Measurements from ENCODE around the gene REPS2.

The REPS2 gene

DNA sequence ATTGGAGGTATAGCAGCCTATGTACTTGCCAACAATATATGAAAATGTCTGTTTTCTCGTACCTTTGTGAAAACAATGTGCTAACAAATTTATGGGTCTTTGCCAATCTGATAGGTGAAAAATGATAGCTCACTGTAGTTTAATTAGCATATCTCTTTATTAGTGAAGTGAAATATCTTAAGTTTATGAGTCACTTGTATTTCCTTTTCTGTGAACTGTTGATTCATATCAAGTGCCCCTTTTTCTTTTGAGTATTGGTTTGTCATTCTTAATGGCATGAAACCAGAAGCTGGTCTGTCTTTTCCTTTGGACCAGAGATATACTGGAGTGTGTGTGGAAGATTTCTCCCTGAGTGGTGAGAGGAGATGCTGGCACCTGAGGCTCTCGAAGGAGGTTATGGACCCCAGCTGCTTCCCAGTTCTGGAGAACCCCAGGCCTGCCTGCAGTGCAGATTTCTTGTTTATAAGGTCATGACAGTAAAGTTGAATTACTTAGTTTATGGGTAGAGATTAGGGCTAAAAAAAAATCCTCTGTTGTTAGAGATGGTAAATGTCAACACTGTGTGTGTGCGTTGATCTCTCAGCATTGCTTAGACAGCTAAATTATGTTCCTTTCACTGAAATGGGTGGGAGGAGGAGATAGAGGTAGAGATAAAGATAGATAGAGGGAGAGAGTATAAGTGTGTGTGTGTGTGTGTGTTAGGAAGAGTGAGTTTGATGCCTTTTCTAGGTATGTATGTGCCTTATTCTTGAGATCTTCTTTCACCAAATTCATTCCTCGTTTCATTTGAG, 89.9 kb downstream of the REPS2 start:
- DNase-seq (ENCODE audit: low spot score): no peak

DNA sequence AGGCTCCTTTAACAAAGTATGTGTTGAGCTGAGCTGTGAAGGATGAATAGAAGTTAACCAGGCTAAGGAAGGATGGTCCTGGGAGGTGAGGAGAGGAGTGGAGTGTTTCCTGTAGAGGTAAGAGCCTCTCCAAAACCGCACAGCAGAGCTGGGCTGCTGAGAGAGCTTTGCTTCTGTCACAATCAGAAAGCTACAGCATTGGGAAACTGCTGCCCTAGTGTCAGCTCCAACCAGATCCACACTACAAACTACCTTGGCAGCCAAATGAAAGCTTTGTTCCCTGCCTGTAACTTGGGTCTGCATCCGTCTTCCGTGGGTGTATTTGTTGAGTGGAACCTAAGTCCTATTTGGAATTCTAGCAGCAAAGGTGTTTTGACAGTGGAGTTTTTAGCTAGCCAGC, 91.8 kb downstream of the REPS2 start:
- DNase-seq (ENCODE audit: low spot score): no peak

DNA sequence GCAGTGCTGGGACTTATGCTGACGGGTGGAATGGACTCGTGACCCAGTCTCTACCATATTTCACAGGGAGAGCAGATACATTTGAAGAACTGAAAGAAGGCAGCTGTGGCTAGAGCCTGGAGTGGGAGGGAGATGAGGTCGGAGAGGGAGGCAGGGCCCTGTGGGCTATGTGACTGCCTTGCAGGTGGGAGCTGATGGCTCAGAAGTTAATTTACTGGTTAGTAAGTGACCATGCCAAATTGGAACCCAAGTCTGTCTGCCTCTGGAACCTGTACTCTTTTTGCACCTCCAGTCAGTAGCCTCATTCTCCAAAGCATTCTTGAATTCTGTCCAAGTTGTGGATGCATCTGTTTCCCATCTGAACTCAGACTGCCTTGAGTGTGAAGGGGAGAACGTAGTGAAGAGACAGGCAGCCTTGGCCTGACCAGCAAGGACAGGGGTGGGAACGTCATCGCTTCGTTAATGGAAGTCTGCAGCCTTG, 92.3 kb downstream of the REPS2 start:
- no peak for DNase-seq (ENCODE audit: low spot score)

DNA sequence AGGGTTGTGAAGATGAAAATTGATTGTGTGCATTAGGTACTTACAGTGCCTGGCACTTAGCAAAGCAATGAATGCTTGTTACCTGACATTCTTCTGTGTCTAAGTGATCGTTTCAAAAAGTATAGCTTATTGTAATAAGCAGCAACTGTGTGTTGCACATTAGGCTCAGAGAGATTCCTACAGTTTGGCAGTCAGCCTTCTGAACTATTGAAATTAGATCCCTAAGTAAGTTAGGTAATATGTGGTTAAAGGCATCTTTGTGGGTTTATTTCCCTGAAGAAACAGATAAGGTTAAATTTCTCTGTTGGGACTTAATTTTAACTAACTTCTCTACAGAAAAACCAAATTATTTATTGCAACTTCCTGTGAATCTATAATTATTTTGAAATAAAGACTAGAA, 93.4 kb downstream of the REPS2 start:
- DNase-seq (ENCODE audit: low spot score): no peak

DNA sequence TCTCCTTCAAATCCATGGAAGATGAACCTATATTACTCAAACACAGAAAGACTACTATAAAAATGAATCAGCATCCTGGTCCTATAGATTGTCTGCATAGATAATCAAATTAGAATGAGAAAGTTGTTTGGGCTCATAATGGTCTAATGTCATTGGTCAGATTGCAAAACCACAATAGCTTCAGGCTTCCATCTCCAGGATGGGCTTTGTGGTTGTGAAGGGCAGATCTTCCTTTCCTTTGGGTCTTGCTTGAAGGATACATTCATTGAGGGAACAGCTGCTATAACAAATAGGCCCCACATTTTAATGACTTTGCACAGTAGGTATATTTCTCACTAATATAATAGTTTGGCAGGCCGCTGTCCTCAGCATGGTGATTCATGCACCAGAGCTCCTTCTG, 94.3 kb downstream of the REPS2 start:
- no peak for DNase-seq (ENCODE audit: low spot score)

DNA sequence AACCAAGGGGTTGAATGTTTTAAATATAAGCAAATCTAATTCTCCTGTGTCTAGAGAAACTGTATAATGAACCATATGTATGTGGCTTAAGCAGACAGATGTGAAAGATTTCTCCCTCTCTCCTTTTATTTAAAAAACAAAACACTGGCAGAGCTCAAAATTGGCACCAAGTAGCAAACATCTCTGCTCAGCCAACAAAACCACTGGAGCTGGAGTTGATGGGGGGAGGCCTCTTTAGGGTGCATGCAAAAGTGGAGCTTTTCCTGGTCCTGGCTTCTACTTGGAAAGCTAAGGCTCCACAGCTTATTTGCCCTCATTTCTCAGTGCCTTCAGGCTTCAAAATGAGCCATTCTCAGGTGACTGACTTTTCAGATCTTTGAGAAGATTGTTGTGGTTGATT, 95.6 kb downstream of the REPS2 start:
- DNase-seq (ENCODE audit: low spot score): no peak

DNA sequence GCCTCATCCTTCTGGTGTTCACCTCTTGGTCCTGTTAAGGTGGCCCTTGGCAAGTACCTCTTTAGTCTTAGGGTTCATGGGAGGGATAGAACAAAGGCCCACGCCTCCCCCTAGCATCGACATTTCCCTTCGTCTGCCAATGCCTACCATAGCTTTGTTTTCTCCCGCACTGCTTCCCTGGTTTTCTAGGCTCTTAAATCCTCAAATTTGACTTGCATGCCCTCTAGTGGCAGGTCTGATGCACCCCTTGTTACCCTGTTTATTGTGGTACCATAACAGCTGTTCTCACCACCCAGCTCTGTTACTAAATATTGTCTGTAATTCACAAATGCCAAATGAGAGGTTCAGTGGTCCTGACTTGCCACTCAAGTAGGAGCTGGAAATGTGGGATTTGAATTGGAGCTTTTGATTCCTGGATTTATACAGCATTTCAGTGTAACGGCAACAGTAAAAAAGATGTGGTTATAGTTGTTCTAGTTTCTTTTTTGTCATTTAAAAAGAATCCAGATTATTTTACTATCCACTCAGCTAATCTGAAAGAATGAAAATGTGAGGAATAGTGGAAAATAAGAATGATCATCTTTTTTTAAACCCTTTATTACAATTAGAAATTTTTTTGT, 100.1 kb downstream of the REPS2 start:
- DNase-seq (ENCODE audit: low spot score): peak; percentile 66

DNA sequence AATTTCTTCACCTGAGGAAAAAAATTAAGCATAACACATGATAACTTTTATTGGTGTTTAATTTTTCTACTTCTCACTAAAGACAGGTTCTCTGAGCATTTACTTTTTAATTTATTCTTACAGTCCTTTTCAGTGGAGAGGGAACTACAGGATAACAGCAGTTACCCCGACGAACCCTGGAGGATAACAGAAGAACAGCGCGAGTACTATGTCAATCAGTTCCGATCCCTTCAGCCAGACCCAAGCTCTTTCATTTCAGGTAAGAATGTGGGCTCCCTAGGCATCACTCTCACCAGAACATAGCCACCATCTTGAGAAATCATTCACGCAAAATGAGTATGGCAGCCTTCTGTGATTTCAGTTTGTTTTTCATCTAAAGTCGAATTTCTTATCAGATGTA, 100.8 kb downstream of the REPS2 start:
- no peak for DNase-seq (ENCODE audit: low spot score)

DNA sequence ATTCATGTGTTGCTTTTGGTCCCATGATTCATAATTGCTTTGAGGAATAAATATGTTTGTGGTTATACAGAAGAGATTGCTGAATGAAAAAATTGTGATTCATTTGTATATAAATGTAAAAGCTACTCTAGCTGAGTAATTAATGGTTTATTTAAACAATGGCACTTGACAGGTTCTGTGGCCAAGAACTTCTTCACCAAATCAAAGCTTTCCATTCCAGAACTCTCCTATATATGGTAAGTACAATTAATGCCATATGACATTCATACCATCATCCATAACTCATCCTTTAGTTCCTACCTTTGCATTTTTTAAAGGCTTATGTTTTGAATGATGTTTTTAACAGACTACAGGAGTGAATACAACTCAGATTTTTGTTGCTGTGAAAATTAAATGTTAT, 105.8 kb downstream of the REPS2 start:
- no peak for DNase-seq (ENCODE audit: low spot score)

DNA sequence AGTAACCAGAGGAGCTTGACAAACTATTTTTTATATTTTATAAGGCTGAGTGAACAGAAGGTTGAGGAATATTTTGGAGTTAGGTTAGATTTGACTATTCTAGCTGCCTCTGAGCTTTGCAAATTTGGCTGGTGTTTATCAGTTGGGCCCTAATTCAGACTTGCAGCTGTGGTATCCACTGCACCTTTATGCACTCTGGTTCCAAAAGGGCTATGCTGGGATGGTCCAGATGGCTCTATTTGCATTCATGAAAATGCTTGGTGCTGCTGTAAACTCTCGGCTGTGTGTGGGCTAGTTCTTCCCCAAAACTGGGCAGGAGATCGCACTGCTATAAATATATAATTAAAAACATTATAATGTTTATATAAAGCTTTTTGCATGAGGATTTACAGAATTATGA, 106.3 kb downstream of the REPS2 start:
- no peak for DNase-seq (ENCODE audit: low spot score)

DNA sequence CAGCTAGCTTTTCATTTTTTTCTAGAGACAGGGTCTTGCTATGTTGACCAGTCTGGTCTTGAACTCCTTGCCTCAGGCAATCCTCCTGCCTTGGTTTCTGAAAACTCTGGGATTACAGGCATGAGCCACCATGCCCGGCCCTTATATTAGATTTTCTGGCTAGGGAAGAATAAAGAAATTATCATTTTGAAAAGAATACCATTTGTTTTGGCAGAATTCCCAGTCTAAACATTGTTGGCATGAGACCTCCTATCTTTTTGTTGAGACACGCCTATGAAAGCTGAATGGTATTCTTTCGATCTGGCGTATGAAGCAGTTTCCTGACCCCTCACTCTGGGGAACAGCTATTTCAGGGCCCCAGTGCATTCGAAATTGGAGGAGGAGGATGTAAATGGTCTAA, 107.0 kb downstream of the REPS2 start:
- no peak for DNase-seq (ENCODE audit: low spot score)

DNA sequence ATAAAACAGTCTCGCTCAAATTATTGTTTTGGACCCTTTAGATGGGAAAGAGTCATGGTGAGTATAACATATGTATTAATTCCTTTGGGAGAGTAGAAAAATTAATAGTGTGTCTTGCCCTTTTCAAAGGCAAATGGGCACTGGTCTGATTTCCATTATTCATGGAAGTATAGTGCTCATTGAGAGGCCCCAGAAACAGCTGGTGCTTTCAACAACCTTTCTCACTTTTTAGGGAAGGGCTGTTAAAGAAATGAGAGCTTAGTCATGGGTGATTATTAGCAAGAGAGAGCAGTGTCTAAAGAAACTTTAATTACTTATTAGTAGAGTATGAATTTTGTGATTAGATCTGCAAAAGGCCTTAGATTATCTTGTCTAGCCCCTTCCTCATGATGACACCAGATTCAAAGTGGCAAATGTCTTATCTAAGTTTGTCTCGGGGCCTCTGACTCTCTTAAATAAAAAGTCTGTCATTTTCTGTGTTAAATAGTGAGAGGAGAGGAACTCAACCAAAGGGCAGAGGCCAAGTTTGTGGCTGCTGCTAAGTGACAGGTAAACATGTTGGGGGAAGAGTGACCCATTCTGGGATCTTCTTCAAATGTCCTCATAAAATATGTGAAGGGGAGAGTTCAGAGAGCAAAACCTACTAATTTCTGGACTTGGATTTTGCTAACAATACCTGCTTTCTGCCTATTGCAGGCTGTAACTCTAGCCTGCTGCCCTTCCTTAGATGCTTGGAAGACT, 110.6 kb downstream of the REPS2 start:
- DNase-seq (ENCODE audit: low spot score): no peak

DNA sequence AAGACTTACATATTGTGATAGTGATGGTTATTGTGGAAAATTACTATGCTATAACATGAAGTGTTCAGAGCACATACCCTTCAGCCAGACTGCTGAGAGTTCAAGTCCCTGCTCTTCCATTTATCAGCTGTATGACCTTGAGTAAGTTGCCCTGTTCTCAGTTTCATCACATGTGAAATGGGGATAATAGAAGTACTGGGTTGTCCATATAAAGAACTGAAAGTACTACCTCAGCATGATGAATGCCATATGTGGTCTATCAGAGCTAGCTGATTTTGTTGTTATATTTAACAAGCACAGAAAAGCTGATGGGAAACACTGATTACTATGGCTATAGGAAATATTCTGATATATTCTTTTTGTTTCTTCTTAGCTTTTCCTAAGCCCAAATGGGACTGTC, 115.6 kb downstream of the REPS2 start:
- DNase-seq (ENCODE audit: low spot score): no peak

DNA sequence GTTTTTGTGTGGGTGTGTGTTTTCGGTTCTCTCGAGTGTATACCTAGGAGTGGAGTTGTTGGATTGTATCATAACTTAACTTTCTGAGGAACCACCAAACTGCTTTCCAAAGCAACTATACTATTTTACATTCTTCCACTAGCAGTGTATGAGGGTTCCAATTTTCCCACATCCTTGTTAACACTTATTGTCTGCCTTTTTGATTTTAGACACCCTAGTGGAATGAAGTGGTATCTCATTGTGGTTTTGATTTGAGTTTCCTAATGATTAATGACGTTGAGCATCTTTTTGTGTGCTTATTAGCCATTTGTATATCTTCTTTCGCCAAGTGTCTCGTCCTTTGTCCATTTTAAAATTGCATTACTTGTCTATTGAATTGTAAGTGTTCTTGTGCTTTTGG, 118.6 kb downstream of the REPS2 start:
- no peak for DNase-seq (ENCODE audit: low spot score)

DNA sequence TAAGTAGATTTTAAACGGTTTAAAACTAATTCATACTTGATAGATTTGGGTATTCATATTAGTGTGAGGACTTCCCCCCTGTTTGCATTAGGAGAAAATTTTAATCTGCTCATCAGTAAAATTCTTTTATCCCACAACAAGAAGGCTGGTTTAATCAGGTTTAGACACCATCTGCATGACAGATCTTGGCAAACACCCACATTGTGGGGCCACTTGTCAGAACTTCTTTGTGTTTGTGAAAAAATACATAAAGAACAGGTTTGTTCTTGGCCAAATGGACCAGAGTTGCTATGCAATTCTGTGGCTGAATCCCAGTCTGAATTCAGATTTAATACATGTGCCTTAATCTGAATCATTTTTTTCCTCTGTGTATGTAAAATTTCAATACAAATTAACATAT, 121.1 kb downstream of the REPS2 start:
- DNase-seq (ENCODE audit: low spot score): no peak

DNA sequence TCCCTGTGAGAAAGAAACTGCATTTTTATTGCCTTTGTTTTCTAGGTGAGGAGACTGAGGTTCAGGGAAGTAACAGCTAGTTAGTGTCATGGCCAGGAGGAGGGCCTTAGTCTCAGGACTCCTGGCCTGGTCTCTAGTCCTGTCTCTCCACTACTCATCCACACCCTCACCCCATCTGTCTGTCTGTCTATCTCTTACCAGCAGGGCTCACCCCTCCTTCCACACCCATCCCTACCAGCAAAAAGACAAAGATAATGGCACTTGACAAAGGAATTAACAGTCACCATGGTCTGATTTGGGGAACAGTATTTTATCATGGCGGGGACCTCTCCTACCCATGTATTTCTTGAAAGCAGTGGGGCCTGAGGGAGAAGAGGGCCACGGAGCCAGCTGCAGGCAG, 125.8 kb downstream of the REPS2 start:
- DNase-seq (ENCODE audit: low spot score): no peak

DNA sequence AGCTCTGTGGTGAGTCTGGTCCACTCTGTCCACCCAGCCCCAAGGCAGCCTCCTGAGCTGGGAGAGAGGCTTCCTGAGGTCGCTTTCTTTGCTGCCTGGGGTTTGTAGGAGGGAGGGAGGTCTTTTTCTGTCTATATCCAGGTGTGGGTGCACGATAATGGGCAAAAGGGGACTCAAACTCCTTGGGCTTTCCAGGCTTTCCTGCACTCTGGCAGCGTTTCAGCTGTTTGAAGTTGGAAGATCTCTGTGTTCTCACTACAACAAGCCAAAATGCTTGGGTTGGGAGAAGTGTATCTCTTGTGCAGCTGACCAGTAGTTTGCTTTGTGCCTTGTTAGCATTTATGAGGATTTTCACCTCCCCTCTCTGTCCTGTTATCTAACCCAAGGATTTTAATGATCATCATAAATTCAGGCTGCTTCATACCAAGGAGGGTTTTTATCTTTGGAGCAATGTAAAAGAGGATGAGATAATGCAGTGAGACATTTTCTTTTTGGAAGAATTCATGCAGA, 126.3 kb downstream of the REPS2 start:
- no peak for DNase-seq (ENCODE audit: low spot score)

DNA sequence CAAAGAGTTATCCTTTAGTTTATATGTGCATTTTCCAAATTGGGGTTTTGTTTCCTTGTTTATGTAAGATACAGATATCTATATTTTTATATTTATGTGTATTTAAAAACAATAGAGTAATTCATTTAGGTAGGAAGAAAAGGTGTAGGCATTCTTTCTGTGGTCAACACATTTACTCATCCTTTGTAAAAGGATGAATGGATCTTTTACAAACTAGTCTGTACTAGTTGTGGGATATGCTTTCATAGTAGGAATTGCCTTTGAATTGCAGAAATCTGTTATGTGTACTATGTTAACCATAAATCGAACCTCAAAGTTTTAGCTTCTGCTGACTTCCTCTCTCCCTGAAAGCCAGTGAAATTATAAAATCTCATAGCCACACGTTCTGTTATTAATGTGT, 128.5 kb downstream of the REPS2 start:
- no peak for DNase-seq (ENCODE audit: low spot score)

DNA sequence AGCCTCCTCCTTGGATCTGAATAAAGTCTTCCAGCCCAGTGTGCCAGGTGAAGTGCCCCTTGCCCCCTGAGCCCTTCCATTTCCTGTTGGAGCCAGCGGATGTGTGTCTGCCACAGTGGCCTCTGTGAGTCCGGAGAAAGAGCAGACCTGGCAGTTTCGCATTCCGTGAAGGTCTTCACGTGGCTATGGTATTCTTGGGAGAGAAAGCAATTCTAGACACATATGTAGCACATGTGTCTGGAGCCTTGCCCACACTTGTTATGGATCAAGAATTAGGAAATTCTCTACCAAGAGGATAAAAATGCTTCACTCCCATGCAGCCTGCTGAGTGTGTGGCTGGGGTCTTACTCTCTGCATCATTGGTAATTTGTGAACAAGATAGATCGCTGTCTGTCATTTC, 130.9 kb downstream of the REPS2 start:
- DNase-seq (ENCODE audit: low spot score): no peak

DNA sequence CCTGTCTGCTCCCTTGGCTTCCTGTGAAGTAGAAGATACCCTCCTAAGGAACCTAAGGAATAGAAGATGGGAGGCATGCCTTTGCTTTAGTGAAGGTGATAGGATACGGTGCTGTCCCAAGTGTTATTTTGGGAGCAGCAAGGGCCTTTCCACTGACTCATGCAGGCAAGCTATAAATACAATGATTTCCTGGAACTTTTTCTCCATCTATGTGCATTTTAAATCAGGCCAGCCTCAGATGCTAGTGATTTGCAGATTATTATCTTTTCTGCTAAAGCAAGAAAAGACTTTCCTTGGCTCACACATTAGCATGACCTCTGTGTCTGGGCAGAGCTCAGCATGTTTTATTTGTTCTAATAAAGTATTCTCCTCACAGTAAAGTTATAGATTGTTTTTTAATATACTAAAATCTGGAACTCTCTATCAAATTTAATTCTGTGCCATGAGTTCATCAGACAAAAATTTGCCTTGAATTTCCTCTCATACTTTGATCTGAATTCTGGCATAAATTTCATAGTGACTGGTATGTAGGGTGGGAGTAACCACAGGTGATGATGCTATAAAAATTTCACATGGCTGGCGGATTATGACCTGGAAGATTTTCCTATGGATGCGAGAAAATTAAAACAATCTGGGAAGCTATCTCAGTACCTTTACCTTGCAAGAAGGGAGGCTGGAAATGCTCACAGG, 131.7 kb downstream of the REPS2 start:
- no peak for DNase-seq (ENCODE audit: low spot score)

DNA sequence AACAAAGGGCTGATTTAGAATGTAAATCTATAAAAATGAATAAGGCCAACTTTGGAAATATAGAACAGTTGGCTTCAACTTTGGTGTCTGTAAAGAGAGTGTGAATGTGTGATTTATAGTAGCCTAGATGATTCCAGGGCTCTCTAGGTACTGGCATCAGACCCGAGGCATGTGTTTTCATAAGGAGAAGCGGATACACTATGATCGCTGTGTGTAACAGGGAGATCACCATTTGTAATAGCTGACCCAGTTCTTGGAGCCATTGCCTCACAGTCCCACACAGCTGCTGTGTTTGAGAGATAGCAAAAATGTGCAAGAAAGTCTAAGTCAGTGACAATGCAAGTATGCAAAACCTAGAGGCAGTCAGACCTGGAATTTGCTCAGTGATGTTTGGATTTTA, 135.1 kb downstream of the REPS2 start:
- no peak for DNase-seq (ENCODE audit: low spot score)

DNA sequence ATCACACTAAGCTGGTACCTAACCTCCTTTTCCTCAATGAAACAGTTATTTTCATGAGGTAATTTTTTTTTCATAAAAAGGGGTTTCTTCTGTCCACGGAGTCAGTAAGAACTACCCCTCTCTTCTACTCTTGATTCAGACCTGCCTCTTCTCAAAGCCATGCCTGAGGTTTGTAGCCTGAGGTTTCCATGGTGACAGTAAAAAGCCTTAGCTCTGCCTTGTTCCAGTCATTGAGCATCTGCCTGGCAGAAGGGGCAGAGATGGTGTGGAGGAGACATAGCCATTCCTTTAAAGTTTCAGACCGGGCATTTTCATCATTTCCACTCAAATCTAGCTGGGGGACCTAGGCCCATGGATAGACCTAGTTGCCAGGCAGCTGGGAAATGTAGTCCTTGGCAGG, 135.5 kb downstream of the REPS2 start:
- DNase-seq (ENCODE audit: low spot score): no peak
